ENCODE measurements around the gene HMCN2.

GRCh38 chr9:130313103-130313858 lies 47.7 kb downstream of the HMCN2 start:
- TF ChIP-seq CTCF (IDR thresholded peaks at IDR 0.05; ENCODE audit: low read depth, low read length) (no peak), EZH2phosphoT487 (IDR thresholded peaks at IDR 0.05; ENCODE audit: low read depth) (no peak)

Measured in OCI-LY3 (cell line).